ENCODE measurements around the gene TFCP2.

The TFCP2 gene

DNA sequence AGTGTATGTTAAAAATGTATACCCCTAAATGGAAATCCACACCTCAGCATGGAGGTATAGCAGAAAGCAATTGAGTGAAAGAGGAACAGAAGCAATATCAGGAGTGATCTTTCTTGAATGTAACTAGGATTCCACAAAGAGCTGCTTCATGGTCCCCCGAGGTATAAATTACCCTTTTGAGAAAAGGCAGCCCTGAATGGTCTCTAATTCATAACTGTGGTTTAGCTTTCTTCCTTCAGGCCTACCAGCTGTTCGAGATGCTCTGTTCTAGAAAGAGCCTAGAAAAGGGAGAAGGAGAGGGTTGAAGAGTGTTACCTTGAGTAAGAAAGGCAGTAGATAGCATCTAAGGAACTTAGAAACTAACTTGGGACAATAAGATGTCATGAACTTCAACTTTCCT, 46.6 kb downstream of the TFCP2 start:
- no peaks in the 10 kb centered on the region for H3K27me3 Mint-ChIP-seq
- H3K36me3 Mint-ChIP-seq (ENCODE audit: insufficient read depth), result peaks cover 7% of the 10 kb centered on the region
- no peaks in the 10 kb centered on the region for H3K9me3 Mint-ChIP-seq
- ATAC-seq (replicated peaks; ENCODE audit: extremely low read depth, poor library complexity, severe bottlenecking) (no peak), DNase-seq (ENCODE audit: low spot score in 2 of 2) (no peak)
- no peak overlapping the region for H3K4me3 Mint-ChIP-seq
- H3K4me1 Mint-ChIP-seq, result peaks cover 8% of the 10 kb centered on the region
- peak overlapping the region; percentile 13 for H3K27ac Mint-ChIP-seq (ENCODE audit: low read depth)

DNA sequence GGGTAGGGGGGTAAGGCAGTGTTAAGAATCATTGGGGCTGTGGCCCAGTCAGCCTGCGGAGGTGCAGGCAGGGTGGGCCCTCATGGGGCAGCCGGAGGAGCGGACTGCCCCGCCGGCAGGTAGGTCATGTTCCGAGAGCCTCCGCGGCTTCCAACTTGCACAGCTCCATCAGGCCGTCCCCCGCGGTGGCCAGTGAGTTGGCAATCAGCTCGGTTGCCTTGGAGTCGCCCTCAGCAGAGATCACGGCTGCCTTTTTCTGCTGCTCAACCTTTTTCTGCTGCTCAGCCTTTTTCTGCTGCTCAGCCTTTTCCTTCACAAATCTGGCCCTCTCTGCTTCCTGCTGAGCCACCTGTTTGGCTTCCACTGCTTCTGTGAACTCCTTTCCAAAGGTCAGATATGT, 48.4 kb downstream of the TFCP2 start:
- peaks cover 4% of the 10 kb centered on the region for H3K36me3 Mint-ChIP-seq (ENCODE audit: insufficient read depth)
- no peak overlapping the region for H3K4me3 Mint-ChIP-seq
- no peak overlapping the region for H3K27ac Mint-ChIP-seq (ENCODE audit: low read depth)
- ATAC-seq (replicated peaks; ENCODE audit: extremely low read depth, poor library complexity, severe bottlenecking) (no peak), DNase-seq (ENCODE audit: low spot score in 2 of 2) (no peak)
- no peaks in the 10 kb centered on the region for H3K27me3 Mint-ChIP-seq
- H3K9me3 Mint-ChIP-seq, result no peaks in the 10 kb centered on the region
- peaks cover 8% of the 10 kb centered on the region for H3K4me1 Mint-ChIP-seq

DNA sequence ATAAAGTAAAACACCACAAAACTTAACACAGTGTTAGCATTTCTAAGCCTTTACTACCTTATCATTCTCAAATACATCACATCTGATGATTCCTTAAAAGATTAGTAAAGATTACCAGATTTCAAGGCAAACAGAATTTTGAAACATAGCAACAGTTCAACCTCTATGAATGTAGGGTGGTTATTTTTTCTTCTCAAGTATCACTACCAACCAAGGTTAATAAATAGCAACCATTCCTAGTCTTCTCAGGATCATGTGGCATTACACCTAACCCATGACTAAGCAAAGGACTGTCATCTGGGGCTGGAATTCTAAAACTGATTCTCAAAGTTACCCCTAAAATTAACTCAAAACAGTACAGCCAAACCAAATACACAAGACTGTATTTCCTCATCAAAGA, 50.1 kb downstream of the TFCP2 start:
- DNase-seq (ENCODE audit: low spot score in 2 of 2), result no peak
- H3K4me3 Mint-ChIP-seq, result no peak overlapping the region
- no peak overlapping the region for H3K27ac Mint-ChIP-seq (ENCODE audit: low read depth)
- ATAC-seq (replicated peaks; ENCODE audit: extremely low read depth, poor library complexity, severe bottlenecking), result no peak
- no peaks in the 10 kb centered on the region for H3K27me3 Mint-ChIP-seq
- no peaks in the 10 kb centered on the region for H3K9me3 Mint-ChIP-seq
- peaks cover 7% of the 10 kb centered on the region for H3K36me3 Mint-ChIP-seq (ENCODE audit: insufficient read depth)
- peaks cover 8% of the 10 kb centered on the region for H3K4me1 Mint-ChIP-seq

DNA sequence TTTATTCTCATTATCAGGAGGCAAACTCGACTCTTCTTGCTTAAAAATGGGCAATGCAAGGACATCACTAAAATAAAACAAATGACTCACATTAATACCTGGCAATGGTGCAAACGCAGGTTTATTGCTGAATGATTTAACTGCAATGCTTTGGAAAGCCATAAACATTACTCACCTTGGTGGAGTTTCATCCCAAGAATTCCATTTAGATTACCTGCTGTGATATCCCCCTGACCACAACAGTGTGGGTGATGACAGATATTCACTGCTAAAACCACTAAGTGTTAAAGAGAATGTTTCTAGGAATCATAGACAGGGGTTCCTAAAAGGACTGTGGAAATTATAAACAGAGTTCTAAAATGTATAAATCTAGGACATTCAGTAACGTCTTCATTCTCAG, 54.2 kb downstream of the TFCP2 start:
- no peak for ATAC-seq (replicated peaks; ENCODE audit: extremely low read depth, poor library complexity, severe bottlenecking)
- Mint-ChIP-seq H3K9me3 (no peaks in the 10 kb centered on the region), H3K4me3 (no peak overlapping the region), H3K4me1 (no peaks in the 10 kb centered on the region), H3K36me3 (ENCODE audit: insufficient read depth) (peaks cover 30% of the 10 kb centered on the region), H3K27me3 (no peaks in the 10 kb centered on the region), H3K27ac (ENCODE audit: low read depth) (no peak overlapping the region)
- DNase-seq (ENCODE audit: low spot score in 2 of 2), result no peak

DNA sequence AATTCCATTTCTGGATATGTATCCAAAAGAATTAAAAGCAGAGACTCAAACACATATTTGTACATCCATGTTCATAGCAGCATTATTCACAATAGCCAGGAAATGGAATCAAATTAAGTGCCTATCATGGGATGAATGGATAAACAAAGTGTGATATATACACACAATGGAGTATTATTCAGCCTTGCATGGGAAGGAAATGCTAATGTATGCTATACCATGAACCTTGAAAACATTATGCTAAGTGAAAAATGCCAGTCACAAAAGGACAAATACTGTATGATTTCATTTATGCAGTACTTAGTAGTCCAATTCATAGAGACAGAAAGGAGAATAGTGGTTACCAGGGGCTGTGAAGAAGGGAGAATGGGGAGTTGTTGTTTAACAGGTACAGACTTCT, 57.4 kb downstream of the TFCP2 start:
- no peak for DNase-seq (ENCODE audit: low spot score in 2 of 2)
- peaks cover 5% of the 10 kb centered on the region for H3K4me1 Mint-ChIP-seq
- ATAC-seq (replicated peaks; ENCODE audit: extremely low read depth, poor library complexity, severe bottlenecking), result no peak
- H3K27ac Mint-ChIP-seq (ENCODE audit: low read depth), result peak overlapping the region; percentile 10
- no peaks in the 10 kb centered on the region for H3K9me3 Mint-ChIP-seq
- no peak overlapping the region for H3K4me3 Mint-ChIP-seq
- H3K36me3 Mint-ChIP-seq (ENCODE audit: insufficient read depth), result peaks cover 48% of the 10 kb centered on the region
- no peaks in the 10 kb centered on the region for H3K27me3 Mint-ChIP-seq

DNA sequence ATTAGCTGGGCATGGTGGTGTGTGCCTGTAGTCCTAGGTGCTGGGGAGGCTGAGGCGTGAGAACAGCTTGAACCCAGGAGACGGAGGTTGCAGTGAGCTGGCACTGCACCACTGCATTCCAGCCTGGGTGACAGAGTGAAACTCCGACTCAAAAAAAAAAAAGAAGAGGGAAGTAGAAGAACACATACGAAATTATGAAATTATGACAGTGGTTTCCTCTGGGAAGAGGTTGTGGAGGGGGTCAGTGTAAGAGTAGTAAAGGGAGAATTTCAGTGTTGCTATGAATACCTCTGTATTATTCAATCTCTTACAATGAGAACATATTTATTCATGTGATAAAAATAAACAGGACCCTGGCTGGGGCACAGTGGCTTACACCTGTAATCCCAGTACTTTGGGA, 64.8 kb downstream of the TFCP2 start:
- Mint-ChIP-seq H3K27ac (ENCODE audit: low read depth) (no peak overlapping the region), H3K9me3 (no peaks in the 10 kb centered on the region), H3K27me3 (no peaks in the 10 kb centered on the region), H3K36me3 (ENCODE audit: insufficient read depth) (peaks cover 63% of the 10 kb centered on the region), H3K4me1 (peaks cover under 1% of the 10 kb centered on the region), H3K4me3 (no peak overlapping the region)
- ATAC-seq (replicated peaks; ENCODE audit: extremely low read depth, poor library complexity, severe bottlenecking), result no peak
- DNase-seq (ENCODE audit: low spot score in 2 of 2), result no peak

DNA sequence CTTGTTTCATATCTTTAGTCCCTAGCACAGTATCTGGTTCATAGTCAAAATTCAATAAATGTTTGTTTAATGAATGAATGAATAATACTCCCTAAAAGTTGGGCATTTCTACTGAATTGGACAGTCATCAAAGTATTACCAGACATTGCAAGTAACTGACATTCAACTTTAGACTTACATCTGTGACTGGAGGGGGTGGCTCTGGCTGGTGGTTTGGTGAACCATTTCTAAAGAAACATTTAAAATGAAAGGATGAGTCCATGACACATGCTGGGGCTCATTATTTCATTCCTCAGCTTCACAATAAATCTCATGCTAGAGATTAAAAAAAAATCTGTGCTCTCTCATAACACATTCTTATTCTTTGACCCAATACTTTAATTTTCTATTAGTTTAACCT, 69.0 kb downstream of the TFCP2 start:
- Mint-ChIP-seq H3K36me3 (ENCODE audit: insufficient read depth) (peaks cover 64% of the 10 kb centered on the region), H3K9me3 (no peaks in the 10 kb centered on the region), H3K4me3 (no peak overlapping the region), H3K27me3 (no peaks in the 10 kb centered on the region), H3K27ac (ENCODE audit: low read depth) (no peak overlapping the region), H3K4me1 (no peaks in the 10 kb centered on the region)
- ATAC-seq (replicated peaks; ENCODE audit: extremely low read depth, poor library complexity, severe bottlenecking) (no peak), DNase-seq (ENCODE audit: low spot score in 2 of 2) (no peak)

DNA sequence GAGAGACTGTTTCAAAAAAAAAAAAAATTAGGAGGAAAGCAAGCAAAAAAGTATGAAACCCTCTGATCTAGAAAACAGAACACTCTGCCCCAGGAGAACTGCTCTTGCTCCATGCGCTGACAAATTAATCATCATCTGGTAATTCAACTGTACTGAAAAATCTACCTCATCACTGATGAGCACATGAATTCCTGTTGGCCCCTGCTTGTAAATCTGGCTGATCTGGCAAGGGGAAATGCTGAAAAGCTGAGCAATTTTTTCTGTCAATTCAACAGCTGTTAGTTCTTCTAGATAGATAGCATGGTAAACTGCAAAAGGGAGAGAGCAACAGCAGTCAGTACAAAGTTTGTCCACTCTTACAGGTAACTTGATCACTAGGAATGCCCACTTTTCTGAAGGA, 74.3 kb downstream of the TFCP2 start:
- Mint-ChIP-seq H3K4me3 (no peak overlapping the region), H3K36me3 (ENCODE audit: insufficient read depth) (peaks cover 64% of the 10 kb centered on the region), H3K4me1 (no peaks in the 10 kb centered on the region), H3K9me3 (no peaks in the 10 kb centered on the region), H3K27me3 (no peaks in the 10 kb centered on the region), H3K27ac (ENCODE audit: low read depth) (no peak overlapping the region)
- no peak for DNase-seq (ENCODE audit: low spot score in 2 of 2)
- ATAC-seq (replicated peaks; ENCODE audit: extremely low read depth, poor library complexity, severe bottlenecking), result no peak

DNA sequence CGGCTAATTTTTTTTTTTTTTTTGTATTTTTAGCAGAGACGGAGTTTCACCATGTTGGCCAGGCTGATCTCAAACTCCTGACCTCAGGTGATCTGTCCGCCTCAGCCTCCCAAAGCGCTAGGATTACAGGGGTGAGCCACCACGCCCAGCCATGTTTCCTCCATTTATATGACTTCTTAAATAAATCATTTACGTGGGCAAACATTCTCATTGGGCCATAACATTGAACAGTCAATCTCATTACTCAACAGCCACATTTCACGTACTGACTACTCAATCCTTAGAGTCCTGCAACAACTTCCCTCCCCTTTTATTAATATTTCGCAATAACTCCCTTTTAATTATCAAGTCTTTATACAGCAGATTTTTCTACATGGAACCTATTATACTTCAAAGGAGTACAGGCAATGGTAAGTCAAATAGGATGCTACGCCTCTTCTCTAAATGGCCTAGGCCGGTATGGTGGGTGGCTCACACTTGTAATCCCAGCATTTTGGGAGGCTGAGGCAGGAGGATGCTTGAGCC, 82.2 kb downstream of the TFCP2 start:
- DNase-seq (ENCODE audit: low spot score in 2 of 2) (no peak), ATAC-seq (replicated peaks; ENCODE audit: extremely low read depth, poor library complexity, severe bottlenecking) (no peak)
- Mint-ChIP-seq H3K4me1 (no peaks in the 10 kb centered on the region), H3K36me3 (ENCODE audit: insufficient read depth) (peaks cover 18% of the 10 kb centered on the region), H3K27ac (ENCODE audit: low read depth) (no peak overlapping the region), H3K9me3 (no peaks in the 10 kb centered on the region), H3K27me3 (no peaks in the 10 kb centered on the region), H3K4me3 (no peak overlapping the region)

DNA sequence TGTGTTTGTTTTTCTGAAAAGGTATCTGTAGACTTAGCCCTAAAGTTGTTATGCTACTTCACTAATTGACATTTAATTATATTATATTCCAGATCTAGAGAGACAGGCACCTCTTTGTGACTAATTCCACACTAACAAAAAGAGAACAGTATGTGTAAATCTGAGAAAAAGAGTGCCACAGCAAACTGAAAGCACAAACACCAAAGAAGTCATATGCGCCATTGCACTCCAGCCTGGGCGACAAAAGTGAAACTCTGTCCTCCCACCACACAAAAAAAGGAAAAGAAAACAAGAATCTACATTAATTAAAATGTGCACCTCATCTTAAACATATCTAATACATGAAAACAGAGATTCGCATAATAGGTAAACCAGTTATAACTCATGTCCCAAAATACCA, 85.1 kb downstream of the TFCP2 start:
- no peak for ATAC-seq (replicated peaks; ENCODE audit: extremely low read depth, poor library complexity, severe bottlenecking)
- Mint-ChIP-seq H3K4me3 (no peak overlapping the region), H3K36me3 (ENCODE audit: insufficient read depth) (peaks cover 8% of the 10 kb centered on the region)

DNA sequence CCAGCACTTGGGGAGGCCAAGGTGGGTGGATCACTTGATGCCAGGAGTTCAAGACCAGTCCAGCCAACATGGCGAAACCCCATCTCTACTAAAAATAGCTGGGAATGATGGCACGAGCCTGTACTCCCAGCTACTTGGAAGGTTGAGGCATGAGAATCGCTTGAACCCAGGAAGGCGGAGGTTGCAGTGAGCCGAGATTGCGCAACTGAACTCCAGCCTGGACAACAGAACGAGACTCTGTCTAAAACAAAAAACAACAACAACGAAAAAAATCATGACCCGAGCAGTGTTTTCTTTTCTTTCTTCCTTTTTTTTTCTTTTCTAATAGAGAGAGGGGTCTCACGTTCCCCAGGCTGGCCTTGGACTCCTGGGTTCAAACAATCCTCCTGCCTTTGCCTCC, 86.0 kb downstream of the TFCP2 start:
- H3K36me3 Mint-ChIP-seq (ENCODE audit: insufficient read depth), result peaks cover 8% of the 10 kb centered on the region
- no peaks in the 10 kb centered on the region for H3K9me3 Mint-ChIP-seq
- ATAC-seq (replicated peaks; ENCODE audit: extremely low read depth, poor library complexity, severe bottlenecking), result no peak
- no peak overlapping the region for H3K4me3 Mint-ChIP-seq
- peaks cover 12% of the 10 kb centered on the region for H3K4me1 Mint-ChIP-seq
- DNase-seq (ENCODE audit: low spot score in 2 of 2), result no peak
- H3K27me3 Mint-ChIP-seq, result no peaks in the 10 kb centered on the region
- H3K27ac Mint-ChIP-seq (ENCODE audit: low read depth), result no peak overlapping the region

More for the DNA sequence above, 85.1 kb downstream of the TFCP2 start:
- no peak overlapping the region for H3K27ac Mint-ChIP-seq (ENCODE audit: low read depth)
- DNase-seq (ENCODE audit: low spot score in 2 of 2), result no peak
- H3K27me3 Mint-ChIP-seq, result no peaks in the 10 kb centered on the region
- no peaks in the 10 kb centered on the region for H3K9me3 Mint-ChIP-seq
- H3K4me1 Mint-ChIP-seq, result peaks cover 3% of the 10 kb centered on the region

DNA sequence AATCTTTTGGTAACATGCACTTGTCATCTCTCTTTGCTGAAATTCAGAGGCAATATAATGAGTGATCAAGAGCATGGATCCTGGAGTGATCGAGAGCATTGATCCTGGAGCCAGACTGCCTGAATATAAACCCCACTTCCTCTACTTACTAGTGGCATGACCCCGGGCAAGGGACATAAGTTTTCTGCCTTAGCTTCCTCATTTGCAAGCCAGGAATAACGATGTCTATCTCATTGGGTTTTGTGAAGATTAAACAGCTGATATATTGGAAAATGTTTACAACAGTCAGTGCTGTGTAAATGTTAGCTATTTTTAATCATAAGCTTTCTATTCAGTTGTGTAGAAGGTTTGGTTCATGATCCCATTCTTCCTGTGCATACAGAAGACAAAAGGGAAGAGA, 87.2 kb downstream of the TFCP2 start:
- no peaks in the 10 kb centered on the region for H3K27me3 Mint-ChIP-seq
- ATAC-seq (replicated peaks; ENCODE audit: extremely low read depth, poor library complexity, severe bottlenecking) (no peak), DNase-seq (ENCODE audit: low spot score in 2 of 2) (no peak)
- H3K4me1 Mint-ChIP-seq, result peaks cover 18% of the 10 kb centered on the region
- H3K27ac Mint-ChIP-seq (ENCODE audit: low read depth), result no peak overlapping the region
- H3K9me3 Mint-ChIP-seq, result no peaks in the 10 kb centered on the region
- peaks cover 8% of the 10 kb centered on the region for H3K36me3 Mint-ChIP-seq (ENCODE audit: insufficient read depth)
- H3K4me3 Mint-ChIP-seq, result no peak overlapping the region

DNA sequence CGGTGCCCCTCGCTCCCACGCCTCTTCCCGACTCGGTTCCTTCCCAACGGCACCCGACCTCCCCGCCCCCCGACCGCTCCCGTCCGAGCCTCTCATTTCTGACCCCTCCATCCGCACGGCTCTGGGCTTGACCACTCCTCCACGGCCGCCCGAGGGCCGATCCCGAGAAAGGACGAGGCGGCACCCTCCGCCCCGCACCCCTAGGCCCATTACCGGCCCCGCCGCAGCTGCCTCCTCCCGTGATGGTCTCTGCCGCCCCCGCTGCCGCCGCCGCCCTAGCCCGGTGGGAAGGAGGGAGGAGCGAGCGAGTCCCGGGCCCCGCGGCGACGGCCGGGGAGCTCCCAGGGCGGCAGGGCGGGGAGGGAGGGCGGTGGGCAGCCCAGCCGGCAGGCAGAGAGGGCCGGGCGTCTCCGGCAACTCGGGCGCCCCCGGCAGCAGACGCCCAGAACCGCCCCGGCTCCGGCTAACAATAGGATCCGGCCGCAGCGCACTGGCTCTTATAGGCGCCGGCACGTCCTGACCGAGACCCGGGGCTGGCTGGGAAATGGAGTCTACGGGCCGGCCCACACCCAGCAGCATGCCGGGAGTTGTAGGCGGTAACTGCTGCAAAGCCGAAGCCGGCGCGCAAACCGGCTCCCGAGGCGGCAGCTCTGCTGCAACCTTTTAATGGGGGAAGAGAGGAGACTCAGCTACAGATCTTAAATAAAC, 89.7 kb downstream of the TFCP2 start, which contains the start of gene CSRNP2:
CSRNP2 (minus strand) TSS at position 471 of the 708 bp plus-strand sequence. CDS start 7,035 bp downstream, outside the sequence.
- H3K4me3 Mint-ChIP-seq, result peak within 1 kb of the TSS; percentile 99
- H3K27me3 Mint-ChIP-seq, result no peaks in the 10 kb centered on the region

More for the DNA sequence above, 89.7 kb downstream of the TFCP2 start, which contains the start of gene CSRNP2:
- H3K9me3 Mint-ChIP-seq, result no peaks in the 10 kb centered on the region
- H3K4me1 Mint-ChIP-seq, result peaks cover 18% of the 10 kb centered on the region
- ATAC-seq (replicated peaks; ENCODE audit: extremely low read depth, poor library complexity, severe bottlenecking), result peak; percentile 100
- peaks cover 8% of the 10 kb centered on the region for H3K36me3 Mint-ChIP-seq (ENCODE audit: insufficient read depth)
- H3K27ac Mint-ChIP-seq (ENCODE audit: low read depth), result peak within 1 kb of the TSS; percentile 97
- peak; percentile 93 to 94 for DNase-seq (ENCODE audit: low spot score in 2 of 2)
